Glomerular endothelial cell (primary cell): Measurements from ENCODE around the gene LSS. TPM values are rescaled to one million over a fixed set of nuclear protein-coding genes. Genes with fewer than 3 reads are reported as not detected.
"Not testable (repeated sequence)": the region's sequence is repeated elsewhere in the genome, so short reads cannot be mapped to it uniquely, and the experiment has no call there.

Experiments
- DNase-seq: peaks from one replicate; pipeline ENCODE4 v3.0.0-alpha.2; 2011; ENCODE audit warnings: low read depth, low spot score; ENCODE audit errors: extremely low read depth
- total RNA-seq: library from RNA; depleted of rRNA; stranded (reverse); fragments of >200 nt; gene quantifications from 2 replicates; pipeline ENCODE4 v1.2.3, GENCODE V29; 2015

LSS gene
- total RNA-seq, 1 donor from 2014 or later, result 136 TPM

DNA sequence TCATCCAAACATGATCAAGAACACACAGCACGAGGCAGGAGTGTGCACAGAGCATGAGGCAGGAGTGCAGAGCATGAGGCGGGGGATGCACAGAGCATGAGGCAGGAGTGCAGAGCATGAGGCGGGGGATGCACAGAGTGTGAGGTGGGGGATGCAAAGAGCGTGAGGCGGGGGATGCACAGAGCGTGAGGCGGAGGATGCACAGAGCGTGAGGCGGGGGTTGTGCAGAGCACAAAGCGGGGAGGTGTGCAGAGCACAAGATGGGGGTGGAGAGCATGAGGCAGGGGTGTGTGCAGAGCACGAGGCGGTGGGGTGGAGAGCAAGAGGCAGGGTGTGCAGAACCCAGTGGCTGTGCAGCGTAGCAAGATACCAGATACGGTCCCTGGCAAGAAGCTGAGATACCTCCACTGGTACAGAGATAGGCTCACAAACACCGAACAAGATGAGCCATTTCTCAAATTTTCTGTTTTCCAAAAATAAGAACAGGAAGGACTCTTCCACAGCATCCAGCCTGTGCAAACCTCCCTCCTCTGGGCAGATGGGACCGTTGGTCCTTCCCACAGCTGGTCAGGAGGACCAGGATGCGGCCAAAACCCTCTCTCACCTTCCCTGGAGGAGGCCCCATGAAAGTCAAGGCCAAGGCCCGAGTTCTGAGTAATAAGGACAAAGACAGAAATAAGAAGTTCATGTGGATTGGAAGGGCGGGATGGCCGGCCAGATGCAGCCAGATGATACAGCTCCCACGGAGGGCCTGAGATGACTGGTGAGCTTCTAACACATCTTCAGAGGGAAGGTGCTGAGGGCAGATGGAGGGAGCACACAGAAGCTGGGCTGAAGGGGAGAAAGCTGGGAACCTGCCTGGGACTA, 56.3 kb downstream of the LSS start:
- no peak for DNase-seq

- no peak for DNase-seq
These were observed 57.0 kb downstream of the LSS start for GRCh38 chr21:46171585-46171984.

DNA sequence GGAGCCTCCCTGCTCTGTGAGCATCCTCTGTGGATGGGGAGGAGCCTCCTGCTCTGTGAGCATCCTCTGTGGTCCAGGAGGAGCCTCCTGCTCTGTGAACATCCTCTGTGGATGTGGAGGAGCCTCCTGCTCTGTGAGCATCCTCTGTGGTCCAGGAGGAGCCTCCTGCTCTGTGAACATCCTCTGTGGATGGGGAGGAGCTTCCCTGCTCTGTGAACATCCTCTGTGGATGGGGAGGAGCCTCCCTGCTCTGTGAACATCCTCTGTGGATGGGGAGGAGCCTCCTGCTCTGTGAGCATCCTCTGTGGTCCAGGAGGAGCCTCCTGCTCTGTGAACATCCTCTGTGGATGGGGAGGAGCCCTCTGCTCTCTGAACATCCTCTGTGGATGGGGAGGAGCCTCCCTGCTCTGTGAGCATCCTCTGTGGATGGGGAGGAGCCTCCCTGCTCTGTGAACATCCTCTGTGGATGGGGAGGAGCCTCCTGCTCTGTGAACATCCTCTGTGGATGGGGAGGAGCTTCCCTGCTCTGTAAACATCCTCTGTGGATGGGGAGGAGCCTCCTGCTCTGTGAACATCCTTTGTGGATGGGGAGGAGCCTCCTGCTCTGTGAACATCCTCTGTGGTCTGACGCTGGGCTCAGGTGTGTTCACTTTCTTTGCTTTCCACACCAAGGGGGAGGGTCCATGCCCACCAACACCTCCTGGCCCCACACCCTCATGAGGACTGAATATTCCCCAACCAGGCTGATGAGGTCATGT, 58.0 kb downstream of the LSS start:
- DNase-seq, result not testable (repeated sequence)

DNA sequence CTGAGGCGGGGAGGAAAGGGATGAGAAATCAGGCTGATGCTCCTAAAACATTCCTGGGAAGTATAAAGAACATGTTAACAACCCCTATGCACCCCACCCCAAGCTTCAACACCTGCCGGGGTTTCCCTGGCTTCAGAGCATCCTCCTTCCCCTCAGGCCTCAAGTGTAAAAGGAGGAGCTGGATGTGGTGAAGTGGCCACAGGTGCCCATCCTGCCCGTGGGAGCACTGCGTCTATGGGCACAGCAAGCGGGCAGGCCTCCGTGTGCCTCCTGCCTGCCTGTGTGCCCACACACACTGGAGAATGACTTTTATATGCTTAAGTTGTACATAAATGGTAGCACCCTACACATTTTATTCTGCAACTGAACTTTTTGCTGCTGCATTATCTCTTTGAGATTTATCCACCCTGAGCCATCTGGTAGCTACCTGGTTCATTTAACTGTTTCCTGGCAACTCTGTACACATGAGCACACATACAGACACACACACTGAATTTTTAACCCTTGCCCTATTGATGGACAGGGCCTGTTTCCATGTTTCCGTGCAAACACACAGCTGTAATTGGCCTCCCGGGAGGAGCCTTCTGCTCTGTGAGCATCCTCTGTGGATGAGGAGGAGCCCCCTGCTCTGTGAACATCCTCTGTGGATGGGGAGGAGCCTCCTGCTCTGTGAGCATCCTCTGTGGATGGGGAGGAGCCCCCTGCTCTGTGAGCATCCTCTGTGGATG, 59.8 kb downstream of the LSS start:
- no peak for DNase-seq

DNA sequence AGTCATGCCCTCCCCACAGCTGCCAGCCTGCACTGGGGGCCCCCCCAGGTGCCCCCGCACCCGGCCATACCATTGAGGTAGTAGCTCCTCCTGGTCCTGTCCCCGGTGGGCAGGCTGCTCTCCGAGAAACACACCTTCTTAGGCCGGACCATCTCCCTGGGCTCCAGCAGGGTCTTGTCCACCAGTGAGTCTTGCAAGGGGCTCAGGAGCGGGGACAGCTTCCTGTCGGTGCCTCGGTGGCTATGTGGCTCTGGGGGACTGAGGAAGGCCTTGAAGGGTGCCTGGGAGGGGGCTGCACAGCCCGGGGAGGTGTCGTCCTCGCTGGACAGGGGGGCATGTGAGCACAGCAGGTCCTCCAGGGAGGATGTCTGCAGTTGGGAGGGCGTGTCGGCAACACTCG, 60.3 kb downstream of the LSS start:
- no peak for DNase-seq

DNA sequence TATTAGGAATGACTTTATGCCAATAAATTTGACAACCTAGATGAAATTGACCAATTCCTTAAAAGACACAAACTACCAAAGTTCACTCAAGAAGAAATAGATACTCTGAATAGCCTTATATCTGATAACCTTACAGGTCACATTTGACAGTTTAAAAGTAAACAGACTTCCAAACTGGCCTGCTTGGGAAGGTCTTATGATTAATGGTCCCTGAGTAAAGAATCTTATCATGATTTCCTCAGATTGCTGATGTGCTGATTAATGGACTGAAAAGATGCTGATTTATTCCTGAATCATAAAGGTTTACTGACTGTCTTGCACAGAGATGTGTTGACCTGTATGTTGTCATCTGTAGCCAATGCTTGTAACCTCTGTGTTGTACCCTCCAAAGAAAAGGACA, 63.5 kb downstream of the LSS start:
- no peak for DNase-seq

GRCh38 chr21:46163380-46163779, 65.2 kb downstream of the LSS start:
- DNase-seq, result no peak

DNA sequence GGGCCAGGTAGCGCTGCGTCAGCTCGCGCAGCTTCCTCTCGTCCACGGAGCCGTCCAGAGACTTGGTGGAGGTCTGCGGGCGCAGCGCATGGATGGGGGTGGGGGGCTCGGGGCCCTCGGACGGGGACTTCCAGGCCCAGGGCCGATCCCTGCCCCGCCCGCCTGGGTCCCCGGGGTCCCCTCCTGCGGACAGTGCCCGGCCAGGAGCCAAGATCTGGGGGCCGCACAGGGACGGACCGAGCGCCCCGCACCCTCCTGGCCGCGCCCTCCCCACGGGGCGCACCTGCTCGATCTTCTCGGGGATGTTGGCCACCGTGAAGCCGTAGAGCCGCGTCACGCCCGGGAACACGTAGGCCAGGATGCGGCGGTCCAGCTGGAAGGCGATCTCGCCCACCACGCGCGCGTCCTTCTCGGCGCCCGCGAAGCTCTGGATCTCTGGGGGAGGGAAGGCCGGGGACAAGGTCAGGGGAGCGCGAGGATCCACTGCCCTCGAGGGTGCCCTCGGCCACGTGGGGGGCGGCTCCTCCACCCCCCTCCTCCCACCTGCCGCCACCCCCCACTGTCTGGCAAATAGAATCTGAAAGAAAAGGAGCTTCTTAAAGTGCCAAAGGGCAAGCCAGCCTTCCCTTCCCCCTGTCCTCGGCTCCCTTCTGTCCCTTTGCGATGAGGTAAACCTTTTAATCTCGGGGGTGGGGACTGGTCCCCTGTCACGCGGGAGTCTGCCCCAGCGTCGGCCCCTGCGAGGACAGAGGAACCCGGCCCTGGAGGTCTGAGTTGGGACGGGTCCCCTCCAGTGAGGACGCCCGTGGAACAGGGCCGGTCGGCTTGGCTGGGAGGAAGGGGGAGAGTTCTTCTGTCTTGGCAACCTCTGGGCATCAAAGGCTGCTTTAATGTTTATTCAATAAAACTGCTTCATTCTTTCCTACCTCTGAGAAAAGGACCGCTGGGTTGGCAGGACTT, 66.7 kb downstream of the LSS start:
- no peak for DNase-seq

DNA sequence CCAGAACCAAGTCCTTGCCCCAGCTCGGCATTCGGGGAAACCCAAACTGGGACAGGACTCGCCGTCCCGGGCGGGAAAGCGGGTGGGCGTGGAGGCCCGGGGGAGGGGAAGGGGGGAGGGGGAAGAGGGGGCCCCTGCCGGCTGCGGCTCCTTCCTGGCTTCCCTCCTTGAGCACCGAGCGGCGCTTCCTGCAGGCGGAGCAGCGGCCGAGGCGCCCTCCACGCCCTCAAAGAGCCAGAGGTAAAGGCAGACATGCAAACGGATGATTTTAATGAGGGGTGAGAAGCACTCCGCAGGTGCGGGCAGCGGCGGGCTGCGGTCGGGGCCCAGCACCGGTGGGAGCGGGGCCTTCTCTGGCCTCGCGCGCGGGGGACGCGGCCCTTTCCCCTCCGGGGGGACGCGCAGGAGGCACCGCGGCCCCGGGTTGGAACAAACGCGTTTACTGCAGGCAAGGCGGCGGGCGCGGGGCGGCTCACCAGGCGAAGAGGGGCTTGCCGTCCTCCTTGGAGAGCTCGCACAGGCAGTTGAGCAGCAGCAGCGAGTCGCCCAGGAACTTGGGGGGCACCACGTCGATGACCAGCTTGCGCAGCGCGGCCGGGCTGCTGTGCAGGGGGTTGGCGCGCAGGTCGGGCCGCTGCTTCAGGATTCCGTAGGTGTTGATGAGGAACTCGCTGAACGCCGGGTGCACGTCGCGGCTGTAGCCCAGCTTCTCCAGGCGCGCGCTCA, 67.5 kb downstream of the LSS start:
- no peak for DNase-seq

- no peak for DNase-seq
These were observed 68.0 kb downstream of the LSS start for GRCh38 chr21:46160657-46160906.

DNA sequence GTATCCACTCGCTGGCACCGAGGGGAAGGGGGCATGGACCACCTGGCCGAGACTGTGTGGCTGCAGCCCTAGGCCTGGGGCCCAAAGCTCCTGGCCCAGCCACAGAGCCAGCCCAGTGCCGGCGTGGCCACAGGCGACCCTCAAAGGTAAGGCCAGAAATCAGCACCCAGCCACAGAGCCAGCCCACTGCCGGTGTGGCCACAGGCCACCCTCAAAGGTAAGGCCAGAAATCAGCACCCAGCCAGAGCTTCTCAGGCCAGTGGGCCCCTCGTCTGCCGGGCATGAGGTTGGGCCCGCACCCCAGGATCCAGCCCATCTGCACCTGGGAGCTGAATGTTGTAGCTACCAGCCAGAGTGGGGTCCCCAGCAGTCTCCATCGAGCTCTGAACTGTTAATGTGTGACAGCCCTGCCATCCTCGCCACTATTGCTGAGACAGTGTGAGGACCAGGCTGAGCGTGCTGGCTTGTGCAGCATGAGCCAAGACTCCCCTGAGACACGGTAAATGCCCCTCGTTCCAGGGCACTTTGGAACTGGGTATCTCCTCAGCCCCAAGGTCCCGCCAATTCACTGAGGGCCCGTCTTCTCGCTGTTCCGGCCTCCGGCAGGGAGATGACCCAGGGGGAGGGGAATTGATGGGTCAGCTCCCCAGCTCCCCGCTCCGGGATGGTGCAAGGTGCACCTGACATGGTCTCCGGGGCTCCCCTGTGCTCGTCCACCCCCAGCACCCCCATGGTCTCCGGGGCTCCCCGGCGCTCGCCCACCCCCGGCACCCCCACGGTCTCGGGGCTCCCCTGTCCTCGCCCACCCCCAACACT, 68.5 kb downstream of the LSS start:
- no peak for DNase-seq

DNA sequence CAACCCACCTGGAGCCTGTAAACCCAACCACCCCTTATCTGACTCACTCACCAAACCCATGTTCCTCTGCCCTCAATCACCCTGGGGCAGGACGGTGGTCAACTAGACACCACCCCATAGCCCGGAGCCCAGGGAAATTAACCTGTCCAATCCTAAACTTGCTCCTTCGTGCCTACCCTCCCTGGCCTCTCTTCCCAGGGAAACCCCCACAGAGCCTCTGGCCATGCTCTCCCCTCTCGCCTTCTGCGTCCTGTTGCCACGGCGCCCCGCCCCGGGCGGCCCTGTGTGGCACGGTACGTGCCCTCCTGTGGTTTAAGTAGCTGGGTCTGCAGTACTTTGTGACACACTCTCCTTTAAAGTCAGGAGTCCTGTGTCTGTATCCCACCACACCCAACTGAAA, 69.2 kb downstream of the LSS start:
- no peak for DNase-seq

DNA sequence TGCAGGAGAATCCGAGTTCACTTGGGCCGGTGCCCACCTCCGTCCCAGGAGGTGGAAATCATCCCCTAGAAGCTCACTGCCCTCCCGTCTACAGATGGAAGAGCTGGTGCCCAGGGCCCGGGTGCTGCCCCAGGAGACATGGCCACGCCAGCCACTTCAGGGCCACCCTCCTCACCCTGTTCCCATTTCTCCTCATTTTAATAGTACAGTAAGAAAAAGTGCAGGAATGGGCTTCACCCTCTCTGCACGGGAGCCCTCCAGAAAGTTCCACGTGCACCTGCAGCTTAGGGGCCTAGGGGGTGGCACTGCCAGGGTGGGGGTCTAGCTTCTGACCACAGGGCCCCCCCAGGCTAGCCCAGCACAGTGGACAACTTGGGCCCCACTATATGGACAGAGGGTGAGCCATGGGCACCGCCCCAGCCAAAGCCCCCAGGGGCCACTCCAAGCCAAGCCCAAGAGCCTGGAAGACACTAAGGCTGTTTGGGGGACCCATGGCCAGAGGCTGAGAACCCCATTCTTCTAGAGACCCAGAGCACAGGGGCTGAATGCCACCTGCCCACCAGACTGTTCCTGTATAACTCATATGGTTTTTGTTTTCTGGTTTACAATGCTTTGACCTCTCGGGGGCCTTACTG, 69.8 kb downstream of the LSS start:
- DNase-seq, result no peak

DNA sequence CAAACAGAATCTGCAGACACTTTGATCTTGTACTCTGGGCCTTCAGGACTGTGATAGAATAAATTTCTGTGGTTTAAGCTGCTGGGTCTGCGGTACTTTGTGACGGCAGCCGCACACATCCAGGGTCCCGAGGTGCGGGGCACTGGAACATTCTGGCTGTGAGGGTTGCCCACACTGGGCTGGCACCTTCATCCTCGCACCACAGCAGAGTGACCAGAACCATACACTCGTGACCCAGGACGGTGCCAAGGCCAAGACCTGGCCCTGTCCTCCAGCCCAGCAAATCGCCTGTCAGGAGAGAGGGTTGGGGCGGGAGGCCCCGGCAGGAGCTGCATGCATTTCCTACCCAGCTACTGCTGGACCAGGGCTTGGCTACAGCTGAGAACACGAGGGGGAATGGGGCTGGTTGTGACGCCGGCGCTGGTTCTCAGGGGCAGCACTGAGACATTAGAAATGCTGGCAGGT, 70.6 kb downstream of the LSS start:
- no peak for DNase-seq

DNA sequence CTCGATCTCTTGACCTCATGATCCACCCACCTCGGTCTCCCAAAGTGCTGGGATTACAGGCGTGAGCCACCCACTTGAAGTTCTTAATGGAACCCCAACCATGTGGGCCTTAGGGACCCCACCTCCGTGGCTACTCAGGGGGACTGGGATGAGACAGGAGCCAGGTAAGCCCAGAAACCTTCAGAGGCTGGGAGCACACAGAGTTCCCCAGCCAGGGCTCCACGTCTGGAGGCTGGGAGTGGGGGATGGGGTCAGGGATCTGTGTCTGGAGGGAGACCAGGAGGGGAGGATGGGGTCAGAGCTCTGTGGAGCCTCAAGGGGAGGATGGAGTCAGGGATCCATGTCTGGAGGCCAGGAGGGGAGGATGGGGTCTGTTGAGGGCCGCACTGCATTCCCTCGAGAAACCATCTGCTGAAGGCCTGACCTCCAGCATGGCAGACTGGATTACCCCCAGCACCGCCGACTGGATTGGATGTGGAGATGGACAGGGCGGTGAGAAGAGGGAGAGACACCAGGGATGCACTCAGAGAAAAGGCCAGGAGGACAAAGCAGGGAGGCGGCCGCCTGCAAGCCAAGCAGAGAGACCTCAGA, 71.1 kb downstream of the LSS start:
- no peak for DNase-seq

- DNase-seq, result no peak
These were observed 71.9 kb downstream of the LSS start for GRCh38 chr21:46156678-46157077.

DNA sequence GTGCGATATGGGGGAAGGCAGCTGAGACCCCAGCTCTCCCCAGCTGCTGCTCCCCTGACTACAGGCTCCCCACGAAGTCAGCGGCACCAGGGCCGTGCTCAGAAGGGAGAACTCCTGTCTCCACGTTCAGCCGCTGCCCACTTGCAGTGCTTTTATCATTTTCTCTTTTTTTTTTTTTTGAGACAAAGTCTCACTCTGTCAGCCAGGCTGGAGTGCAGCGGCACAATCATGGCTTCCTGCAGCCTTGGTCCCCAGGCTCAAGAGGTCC, 72.3 kb downstream of the LSS start:
- no peak for DNase-seq
